ENCODE measurements around the gene TNIK.

DNA sequence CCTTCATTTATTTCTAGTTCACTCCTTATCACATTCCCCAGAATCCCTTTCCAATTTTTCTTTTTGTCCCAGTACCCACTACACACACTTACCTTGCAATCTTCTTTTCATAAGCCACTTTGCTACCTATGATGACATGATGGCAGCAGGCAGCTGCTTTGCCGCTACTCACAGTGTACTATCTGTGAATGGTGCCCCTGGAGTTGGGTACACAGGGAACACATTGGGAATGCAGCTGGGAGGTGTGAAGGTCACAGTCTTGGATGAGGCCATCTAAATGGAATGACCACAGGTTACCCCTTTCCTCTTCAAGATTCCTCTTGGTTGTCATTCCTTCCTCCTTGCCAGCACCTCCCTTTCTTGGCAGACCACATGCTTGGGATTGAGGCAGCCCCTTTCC is 20.8 kb upstream of the TNIK start:
- TF ChIP-seq, protein P1, sequence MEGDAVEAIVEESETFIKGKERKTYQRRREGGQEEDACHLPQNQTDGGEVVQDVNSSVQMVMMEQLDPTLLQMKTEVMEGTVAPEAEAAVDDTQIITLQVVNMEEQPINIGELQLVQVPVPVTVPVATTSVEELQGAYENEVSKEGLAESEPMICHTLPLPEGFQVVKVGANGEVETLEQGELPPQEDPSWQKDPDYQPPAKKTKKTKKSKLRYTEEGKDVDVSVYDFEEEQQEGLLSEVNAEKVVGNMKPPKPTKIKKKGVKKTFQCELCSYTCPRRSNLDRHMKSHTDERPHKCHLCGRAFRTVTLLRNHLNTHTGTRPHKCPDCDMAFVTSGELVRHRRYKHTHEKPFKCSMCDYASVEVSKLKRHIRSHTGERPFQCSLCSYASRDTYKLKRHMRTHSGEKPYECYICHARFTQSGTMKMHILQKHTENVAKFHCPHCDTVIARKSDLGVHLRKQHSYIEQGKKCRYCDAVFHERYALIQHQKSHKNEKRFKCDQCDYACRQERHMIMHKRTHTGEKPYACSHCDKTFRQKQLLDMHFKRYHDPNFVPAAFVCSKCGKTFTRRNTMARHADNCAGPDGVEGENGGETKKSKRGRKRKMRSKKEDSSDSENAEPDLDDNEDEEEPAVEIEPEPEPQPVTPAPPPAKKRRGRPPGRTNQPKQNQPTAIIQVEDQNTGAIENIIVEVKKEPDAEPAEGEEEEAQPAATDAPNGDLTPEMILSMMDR (IDR thresholded peaks at IDR 0.05) = no peak
- TF ChIP-seq POLR2A (IDR thresholded peaks at IDR 0.05) (no peak), POLR2AphosphoS5 (IDR thresholded peaks at IDR 0.05) (no peak)

Data from upper lobe of left lung (tissue), 4 donors.